GM18951 (cell line): ENCODE data around the gene CD84.
"Not testable (repeated sequence)": the region's sequence is repeated elsewhere in the genome, so short reads cannot be mapped to it uniquely, and the experiment has no call there.

ENCODE experiments used
- POLR2A ChIP-seq: IDR thresholded peaks from 4 replicates; pipeline ENCODE4 v1.6.1; 2011; ENCODE audit warnings: mild to moderate bottlenecking; ENCODE audit not compliant: insufficient read length, insufficient read depth; ENCODE audit errors: extremely low read depth
- in situ Hi-C: fragments of 300-500 bp; cut with MboI; formaldehyde crosslinking; loops from one replicate; pipeline ENCODE4 v1.12.0; 2022; ENCODE audit warnings: low sequenced_read_pairs, mixed read lengths, inconsistent platforms; ENCODE audit not compliant: unreplicated experiment

Gene CD84

GRCh38 chr1:160539990-160540858, 39.1 kb downstream of the CD84 start:
- peak; percentile 54 for TF ChIP-seq POLR2A
- in situ Hi-C loops = no loop called here

GRCh38 chr1:160539684-160539989, 39.7 kb downstream of the CD84 start:
- in situ Hi-C loops = no loop called here
- TF ChIP-seq POLR2A = no peak

- in situ Hi-C loops = no loop called here
- no peak for TF ChIP-seq POLR2A
These were observed 40.2 kb downstream of the CD84 start for GRCh38 chr1:160538985-160539651.

- no peak for TF ChIP-seq POLR2A
- in situ Hi-C loops = no loop called here
These were observed 41.3 kb downstream of the CD84 start for GRCh38 chr1:160537714-160538665.

GRCh38 chr1:160534823-160535605, 44.3 kb downstream of the CD84 start:
- in situ Hi-C loops = no loop called here
- no peak for TF ChIP-seq POLR2A

GRCh38 chr1:160532557-160532813, 46.8 kb downstream of the CD84 start:
- in situ Hi-C loops = not testable (repeated sequence)

- in situ Hi-C loops = not testable (repeated sequence)
These were observed 47.3 kb downstream of the CD84 start for GRCh38 chr1:160531809-160532556.

- in situ Hi-C loops = not testable (repeated sequence)
These were observed 49.8 kb downstream of the CD84 start for GRCh38 chr1:160529401-160529952.

- in situ Hi-C loops = not testable (repeated sequence)
These were observed 55.5 kb downstream of the CD84 start for GRCh38 chr1:160523789-160524188.

GRCh38 chr1:160522622-160523345, 56.5 kb downstream of the CD84 start, which contains the start of gene SLAMF6:
SLAMF6 (minus strand) TSS chr1:160523255; CDS start chr1:160523192, 63 bp downstream.
- in situ Hi-C loops = no loop called here
- peak; percentile 78 for TF ChIP-seq POLR2A

- no peak for TF ChIP-seq POLR2A
- in situ Hi-C loops = no loop called here
These were observed 57.2 kb downstream of the CD84 start for GRCh38 chr1:160522136-160522535.

- TF ChIP-seq POLR2A = no peak
- in situ Hi-C loops = no loop called here
These were observed 57.7 kb downstream of the CD84 start for GRCh38 chr1:160521554-160521953.
